Measurements from ENCODE around the gene SNRNP35.
"Not testable (repeated sequence)": the region's sequence is repeated elsewhere in the genome, so short reads cannot be mapped to it uniquely, and the experiment has no call there.

Gene SNRNP35

DNA sequence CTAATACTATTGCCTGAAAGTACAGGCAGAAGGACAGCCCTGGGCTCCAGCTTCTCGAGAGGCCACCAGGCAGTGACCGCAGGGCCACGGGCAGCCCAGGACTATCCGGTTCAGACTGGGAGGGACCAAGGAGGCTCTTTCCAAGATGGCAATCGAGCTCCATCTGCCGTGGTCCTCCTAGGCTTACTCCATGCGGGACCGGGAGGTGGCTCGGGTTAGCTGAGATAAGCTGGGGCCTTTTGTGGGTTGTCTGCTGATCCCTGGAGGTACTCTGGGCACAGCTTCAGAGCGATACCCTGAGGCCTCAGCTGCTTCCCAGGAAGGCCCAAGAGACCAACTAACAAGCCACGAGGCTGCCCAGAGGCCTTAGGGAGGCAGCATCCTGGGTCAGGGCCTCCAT lies 33.1 kb downstream of the SNRNP35 start:
- DNase-seq: no peak

DNA sequence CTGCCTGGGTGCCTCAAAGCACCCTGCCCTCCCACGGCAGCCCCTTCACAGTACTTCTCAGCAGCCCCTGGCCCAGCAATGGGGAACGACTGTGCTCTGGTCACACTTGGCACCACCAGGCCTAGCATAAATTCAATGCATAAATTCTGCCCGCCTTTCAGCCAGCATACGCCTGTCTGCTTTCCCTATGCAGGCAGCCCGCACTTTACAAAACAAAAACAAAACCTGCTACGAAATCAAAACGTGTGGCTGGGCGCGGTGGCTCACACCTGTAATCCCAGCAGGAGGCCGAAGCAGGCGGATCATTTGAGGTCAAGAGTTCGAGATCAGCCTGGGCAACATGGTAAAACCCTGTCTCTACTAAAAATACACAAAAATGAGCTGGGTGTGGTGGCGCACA lies 33.5 kb downstream of the SNRNP35 start:
- DNase-seq: no peak

DNA sequence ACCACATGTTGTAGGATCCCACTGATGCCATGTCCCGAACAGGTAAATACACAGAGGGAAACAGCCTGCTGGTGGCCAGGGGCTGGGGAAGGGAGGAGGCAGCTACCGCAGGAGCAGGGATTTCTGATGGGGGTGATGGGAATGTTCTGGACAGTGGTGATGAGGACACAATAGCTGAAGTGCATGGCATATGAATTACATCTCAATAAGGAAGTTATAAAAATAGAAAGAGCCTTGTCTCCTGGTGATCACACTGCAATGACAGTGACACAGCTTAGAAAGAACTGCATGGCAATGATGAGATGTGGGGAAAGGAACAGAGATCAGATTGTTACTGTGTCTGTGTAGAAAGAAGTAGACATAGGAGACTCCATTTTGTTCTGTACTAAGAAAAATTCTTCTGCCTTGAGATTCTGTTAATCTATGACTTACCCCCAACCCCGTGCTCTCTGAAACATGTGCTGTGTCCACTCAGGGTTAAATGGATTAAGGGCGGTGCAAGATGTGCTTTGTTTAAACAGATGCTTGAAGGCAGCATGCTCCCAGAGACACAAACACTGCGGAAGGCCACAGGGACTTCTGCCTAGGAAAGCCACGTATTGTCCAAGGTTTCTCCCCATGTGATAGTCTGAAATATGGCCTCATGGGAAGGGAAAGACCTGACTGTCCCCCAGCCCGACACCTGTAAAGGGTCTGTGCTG lies 34.5 kb downstream of the SNRNP35 start:
- not testable (repeated sequence) for DNase-seq

DNA sequence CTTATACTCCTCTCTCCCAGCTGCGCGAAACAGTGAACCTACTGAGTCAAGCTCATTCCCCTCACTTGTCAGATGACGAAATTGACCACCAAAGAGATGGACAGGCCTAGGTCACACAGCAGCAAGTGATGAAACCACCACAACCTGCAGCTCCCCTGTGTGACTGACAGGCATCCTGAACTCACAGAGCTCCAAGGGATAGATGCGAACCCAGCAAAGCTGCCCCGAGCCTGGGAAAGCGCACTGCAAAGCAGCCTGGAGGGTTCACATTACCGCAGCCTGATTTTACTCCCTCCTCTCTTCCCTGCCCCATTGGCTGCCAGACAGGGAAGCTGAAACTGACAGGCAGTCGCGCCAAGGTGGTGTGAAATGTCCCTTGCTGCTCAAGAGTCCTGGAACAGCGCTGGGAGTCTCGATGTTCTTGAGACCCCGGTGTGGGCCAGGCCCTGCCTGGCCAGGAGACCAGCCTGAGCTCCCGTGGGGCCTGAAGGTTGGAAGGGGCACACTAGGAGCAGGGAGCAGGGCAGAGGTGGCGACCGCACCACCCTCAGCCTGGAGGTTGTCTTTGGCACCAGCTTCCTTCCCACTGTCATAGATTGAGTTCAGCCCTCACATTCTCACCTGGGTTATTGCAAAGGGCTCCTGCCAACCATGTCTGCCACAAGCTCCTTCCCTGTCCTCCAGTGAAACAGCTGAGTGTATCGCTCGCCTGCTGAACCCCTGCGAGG lies 36.3 kb downstream of the SNRNP35 start:
- DNase-seq: no peak

DNA sequence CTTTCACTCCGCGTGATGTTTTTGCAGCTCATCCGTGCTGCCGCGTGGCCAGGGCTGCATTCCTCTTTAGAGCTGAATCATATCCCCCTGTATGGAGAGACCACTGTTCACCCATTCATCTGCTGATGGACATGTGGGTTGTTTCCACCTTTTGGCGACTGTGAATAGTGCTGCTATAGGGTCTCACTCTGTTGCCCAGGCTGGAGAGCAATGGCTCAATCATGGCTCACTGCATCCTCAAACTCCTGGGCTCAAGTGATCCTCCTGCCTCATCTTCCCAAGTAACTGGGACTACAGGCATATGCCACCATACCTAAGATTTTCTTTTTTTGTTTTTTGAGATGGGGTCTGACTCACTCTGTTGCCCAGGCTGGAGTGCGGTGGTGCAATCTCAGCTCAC lies 39.1 kb downstream of the SNRNP35 start:
- no peak for DNase-seq

DNA sequence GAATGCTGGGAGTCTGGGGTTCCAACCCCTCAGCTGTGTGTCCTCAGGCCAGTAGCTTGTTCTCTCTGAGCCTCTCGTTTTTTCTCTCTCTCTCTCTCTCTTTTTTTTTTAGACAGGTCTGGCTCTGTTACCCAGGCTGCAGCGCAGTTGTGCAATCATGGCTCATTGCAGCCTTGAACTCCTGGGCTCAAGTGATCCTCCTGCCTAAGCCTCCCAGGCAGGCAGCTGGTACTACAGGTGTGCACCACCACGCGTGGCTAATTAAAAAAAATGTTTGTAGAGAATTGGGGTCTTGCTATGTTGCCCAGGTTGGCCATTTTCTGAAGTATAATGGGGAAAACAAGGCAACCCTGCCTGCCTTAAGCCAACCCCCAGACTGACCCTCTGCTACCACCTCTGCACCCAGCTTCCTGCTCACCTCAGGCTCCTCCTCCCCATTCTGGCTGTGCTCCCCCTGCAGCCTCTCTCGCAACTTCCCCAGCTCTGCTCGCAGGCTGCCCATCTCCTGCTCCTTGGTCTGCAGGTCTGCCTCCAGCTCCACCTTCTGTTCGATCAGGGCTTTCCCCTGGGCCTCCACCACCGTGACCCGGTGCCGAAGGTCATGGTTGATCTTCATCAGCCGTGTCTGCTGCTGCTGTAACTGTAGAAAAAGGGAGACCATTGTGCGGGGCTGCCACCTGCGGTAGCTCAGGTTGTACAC lies 40.3 kb downstream of the SNRNP35 start:
- no peak for DNase-seq

DNA sequence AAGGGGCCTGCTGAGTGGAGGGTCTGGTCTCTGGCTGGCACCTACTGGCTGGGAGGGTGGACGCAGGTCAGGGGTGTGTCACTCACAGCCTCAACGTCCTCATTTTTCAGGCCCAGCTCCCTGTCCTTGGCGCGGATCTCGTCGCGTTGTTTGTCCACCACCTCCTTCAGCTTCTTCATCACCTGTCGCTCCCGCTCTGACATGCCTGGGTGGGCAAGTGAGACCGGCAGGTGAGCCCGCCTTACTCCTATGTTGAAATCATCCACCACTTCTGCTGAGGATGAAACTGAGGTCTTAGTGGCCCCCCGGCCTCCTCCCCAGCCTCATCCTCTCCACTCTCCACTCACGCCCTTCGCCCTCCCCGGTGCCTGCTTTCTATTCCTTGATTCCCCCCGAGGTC lies 41.4 kb downstream of the SNRNP35 start:
- no peak for DNase-seq

DNA sequence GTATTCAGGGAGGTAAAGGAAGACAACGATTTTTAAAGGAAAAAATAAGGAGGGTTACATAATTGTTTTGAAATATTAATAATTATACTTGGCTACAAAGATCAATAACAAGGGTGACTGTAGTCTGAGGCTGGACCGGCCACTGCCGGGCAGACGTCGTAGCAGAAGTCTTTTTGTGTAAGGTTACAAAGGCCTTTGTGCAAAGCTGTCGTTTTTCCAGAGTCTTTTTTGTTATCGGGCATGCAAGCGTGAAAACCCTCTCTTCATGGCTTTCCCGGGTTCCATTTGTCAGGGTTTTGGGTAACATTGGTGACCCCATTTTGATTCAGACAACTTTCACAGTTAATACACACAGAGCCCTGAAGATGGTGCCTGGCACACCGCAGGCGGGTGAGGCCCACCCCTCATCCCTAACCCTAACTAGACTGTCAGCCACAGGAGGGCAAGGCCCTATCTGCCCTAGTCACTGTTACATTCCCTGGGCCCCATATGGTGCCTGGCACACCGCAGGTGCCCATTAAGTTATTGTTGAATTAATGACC lies 44.3 kb downstream of the SNRNP35 start:
- no peak for DNase-seq

DNA sequence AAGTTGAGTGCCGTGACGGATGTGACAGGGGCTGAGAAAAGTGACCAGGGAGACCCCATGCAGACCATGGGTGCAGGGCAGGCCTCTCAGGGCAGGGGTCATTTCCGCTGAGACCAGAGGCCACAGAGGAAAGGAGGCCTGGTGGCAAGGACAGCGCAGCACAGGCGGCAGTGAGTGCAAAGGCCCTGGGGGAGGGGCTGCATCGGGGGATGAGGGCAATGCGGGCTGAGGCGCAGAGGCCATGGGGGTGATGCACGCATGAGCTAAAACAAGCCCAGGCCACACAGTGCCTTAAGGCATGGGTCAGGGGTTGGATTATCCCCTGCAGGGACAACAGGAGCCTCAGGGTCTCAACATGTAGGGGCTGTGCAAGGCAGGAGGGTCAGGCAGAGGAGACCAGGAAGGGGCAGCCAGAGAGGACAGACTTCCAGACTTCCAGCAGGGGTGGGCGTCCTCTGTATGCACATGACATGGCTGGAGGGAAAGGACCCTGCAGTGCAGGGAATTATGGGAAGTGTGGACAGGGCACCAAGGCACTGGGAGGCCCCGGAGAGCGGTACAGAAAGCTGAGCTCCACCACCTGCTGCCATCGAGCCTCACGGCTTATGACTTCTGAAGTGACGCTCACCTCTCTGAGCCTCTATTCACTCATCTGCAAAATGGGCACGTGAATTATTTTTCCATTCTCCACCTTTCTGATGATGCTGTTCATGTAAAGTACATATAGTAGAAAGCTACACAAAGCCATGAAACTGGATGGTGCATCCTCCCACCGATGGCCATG lies 48.3 kb downstream of the SNRNP35 start:
- no peak for DNase-seq

DNA sequence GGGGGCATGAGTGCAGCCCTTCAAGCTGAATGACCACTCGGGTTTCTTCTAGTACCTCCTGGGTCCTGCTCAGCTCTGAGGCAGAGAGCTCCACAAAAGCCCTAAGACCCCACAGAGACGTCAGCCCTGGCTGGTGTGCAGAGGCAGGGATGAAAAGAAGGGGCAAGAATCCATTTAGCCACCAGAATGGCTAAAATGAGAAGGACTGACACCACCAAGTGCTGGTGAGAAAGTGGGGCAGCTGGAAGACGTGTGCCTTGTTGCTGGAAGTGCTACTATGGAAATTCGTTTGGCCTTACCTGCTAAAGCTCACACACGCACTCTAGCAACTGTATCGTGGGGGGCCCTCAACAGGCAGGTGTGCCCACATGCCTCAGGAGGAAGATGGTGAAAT lies 48.9 kb downstream of the SNRNP35 start:
- no peak for DNase-seq

DNA sequence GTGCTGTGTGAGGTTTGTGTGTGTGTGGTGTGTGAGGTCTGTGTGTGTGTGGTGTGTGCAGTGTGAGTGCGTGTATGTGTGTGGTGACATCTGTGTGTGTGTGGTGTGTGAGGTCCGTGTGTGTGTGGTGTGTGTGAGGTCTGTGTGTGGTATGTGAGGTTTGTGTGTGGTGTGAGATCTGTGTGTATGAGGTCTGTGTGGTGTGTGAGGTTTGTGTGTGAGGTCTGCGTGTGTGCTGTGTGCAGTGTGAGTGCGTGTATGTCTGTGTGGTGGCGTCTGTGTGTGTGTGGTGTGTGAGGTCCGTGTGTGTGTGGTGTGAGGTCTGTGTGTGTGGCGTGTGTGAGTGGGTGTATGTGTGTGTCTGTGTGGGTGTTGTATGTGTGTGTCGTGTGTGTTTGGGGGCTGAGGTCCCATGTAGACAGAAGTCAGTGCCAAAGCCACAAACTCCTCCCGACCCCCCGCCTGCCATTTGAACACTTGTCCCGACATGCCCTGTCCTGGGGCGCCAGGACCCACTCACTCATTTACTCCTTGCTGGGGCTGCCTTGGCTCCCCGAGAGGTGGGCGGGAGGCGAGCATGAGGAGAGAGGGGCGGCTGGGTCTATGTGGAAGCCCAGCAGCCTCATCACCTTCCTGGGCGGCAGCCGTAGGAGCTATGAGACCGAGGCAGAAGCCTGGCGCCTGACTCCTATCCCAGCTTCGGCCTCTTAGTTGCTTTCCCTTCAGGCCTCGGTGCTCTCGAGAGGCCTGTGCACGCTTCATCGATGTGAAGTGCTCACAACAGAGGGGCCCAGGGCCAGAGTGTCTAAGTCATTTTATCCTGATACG lies 55.1 kb downstream of the SNRNP35 start:
- DNase-seq: no peak

DNA sequence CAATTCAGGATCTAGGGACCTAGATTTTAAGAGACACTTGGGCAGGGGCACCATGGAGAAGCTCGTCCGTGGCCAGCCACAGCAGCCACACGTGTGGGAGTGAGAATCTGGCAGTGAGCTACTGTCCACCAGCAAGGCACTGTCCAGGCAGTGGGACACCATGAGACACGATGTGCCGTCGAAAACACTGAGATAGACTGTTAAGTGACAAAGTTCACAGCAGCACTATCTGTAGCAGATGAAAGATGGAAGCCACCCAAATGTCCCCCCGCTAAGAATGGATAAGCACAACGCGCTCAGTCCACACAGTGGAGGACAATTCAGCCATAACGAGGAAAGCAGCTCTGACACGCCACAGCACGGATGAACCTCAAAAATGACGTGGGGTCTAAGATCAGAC lies 55.9 kb downstream of the SNRNP35 start:
- DNase-seq: no peak

DNA sequence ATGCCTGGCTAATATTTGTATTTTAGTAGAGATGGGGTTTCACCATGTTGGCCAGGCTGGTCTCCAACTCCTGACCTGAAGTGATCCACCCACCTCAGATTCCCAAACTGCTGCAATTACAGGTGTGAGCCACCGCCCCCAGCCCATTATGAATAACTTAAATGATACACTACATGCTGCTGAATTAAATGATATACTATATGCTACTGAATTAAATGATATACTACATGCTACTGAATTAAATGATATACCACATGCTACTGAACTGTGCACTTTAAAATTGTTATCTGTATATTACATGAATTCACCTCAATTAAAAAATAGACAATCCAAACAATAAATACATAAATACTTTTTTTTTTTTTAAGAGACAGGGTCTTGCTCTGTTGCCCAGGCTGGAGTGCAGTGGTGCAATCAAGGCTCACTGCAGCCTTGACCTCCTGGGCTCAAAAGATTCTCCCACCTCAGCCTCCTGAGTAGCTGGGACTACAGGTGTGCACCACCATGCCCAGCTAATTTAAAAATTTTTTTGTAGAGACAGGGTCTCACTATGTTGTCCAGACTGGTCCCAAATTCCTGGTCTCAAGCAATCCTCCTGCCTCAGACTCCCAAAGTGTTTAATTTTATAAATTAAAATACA lies 56.8 kb downstream of the SNRNP35 start:
- not testable (repeated sequence) for DNase-seq

DNA sequence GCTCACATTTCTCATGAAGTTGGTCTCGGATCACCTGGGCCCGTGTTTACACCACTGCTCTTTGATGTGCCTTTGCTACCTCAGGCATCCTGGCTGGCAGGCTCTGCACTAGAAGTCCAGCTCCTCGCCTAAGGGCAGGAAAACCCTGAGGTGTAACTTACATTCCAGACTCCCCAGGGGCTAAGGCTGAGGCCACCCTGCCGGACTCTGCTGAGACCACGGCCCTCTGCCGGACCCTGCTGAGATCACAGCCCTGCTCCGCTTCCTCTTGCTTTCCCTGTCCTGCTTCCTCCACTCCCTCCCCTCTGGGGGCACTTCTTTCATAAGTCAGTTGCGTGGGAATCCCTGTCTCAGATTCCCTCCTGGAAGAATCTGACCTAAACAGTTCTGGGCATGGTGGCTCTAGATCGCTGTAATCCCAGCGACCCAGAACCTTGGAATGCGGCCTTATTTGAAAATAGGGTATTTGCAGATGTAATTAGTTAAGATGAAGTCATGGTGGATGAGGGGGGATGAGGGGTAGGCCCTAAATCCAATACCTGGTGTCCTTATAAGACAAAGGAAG lies 58.4 kb downstream of the SNRNP35 start:
- no peak for DNase-seq
